ENCODE measurements around the gene HECW1. TPM values are rescaled to one million over a fixed set of nuclear protein-coding genes. Genes with fewer than 3 reads are reported as not detected.

The HECW1 gene
- total RNA-seq, 4 donors from 2014 or later: 0.62 to 4.3 (median 1.4) TPM; not detected in 1

DNA sequence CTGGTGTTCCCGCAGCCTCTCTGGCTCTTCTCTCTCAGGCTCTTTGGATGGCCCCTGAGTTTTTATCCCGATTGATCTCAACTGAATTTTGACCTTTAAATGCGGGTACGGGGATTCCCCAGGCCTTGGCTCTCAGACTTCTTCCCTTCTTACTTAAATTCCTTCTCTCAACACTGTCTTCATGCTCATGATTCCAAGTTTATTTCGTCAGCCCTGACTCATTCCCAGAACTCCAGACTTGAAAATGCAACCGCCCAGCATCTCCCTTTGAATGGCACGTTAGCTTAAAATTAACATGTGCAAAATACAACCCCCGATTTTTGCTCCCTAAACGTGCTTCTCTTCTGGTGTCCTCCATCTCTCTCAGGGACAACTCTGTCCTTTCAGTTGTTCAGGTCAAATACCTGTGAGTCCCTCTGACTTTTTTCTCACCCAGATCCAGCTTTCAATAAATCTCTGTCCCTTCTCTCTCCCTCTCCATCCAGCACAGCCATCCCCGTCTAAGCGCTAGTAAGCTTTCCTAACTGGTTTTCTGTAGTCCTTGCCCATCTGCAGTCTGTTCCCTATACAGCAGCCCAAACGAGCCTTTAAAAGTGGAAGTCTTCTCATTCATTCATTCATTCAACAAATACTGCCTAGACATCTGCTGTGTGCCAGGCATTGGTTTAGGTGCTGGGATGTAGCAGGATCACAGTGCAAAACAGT, 7.1 kb downstream of the HECW1 start:
- H3K4me3 ChIP-seq (ENCODE audit: low read depth, poor library complexity, severe bottlenecking): no peak overlapping the region
- intact Hi-C loops (cut with DNase I; ENCODE audit: low total_unique reads): no loop called here
- 34 to 37% methylated on average over 12 of the region's 12 CpGs for WGBS, 2 donors
- TF ChIP-seq CTCF (IDR thresholded peaks at IDR 0.05) (no peak), POLR2A (IDR thresholded peaks at IDR 0.05) (no peak)
- no peak for DNase-seq (ENCODE audit: low spot score in 2 of 2)

DNA sequence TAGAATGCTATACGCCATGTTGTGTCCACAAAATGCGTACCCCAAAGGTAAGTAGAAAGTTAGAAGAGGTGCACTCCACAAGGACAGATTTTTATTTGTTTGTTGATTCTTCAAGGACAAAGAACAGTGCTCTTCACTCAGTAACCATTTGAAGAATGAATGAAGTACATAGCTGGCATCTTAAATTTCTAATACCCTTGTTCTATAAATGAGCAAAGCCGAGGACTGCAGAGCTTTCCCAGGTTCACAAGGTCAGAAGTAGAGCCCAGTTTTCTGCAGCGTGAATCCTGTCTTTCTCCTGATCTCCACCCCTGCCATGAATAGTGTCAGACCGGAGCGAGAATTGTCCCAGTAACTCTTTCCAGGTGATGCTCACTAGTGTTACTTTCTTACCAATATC, 9.5 kb downstream of the HECW1 start:
- intact Hi-C loops (cut with DNase I; ENCODE audit: low total_unique reads): no loop called here
- no peak for DNase-seq (ENCODE audit: low spot score in 2 of 2)
- no peak overlapping the region for H3K4me3 ChIP-seq (ENCODE audit: low read depth, poor library complexity, severe bottlenecking)
- WGBS, 2 donors: 88 to 94% methylated on average over 6 of the region's 6 CpGs
- TF ChIP-seq POLR2A (IDR thresholded peaks at IDR 0.05) (no peak), CTCF (IDR thresholded peaks at IDR 0.05) (no peak)

DNA sequence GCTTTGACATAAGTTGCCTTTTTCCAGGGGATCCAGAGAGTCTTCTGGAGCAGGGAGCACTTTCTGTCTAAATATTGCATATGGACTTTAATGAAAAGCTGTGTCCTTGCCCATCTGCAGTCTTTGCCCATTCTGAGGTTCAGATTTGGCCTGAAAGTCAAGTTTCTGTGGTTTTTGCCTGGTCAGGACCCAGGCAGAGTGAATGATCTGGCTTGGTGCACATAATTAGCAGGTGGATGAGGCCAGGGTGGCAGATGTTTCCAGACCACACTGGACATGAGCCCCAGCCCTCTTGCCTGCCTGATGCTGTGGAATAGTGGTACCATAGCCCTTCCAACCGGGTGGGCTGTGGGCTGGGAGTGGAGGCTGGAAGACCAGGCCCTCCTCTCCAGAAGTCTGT, 11.0 kb downstream of the HECW1 start:
- WGBS, 2 donors: 68 to 82% methylated on average over 1 of the region's 1 CpG
- no peak overlapping the region for H3K4me3 ChIP-seq (ENCODE audit: low read depth, poor library complexity, severe bottlenecking)
- intact Hi-C loops (cut with DNase I; ENCODE audit: low total_unique reads): no loop called here
- DNase-seq (ENCODE audit: low spot score in 2 of 2): no peak
- no peak for TF ChIP-seq CTCF (IDR thresholded peaks at IDR 0.05)

DNA sequence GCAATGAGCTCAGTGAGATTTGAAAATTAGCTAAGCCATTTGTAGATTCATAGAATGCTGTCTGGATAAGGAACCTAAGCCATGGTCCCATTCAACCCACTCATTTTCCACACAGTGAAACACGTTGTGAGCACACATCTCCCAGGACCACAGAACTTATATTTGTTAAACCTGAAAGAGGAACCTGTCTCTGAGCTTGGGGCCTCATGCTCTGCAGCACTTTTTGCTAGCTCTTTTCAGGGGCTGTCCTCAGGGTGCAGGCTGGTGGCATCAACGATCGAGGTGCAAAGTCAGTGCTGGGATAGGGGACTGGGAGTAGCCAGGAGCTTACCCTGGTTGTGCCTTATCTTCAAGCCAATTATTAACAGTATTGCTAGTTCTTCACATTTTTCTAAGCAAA, 11.9 kb downstream of the HECW1 start:
- TF ChIP-seq POLR2A (IDR thresholded peaks at IDR 0.05) (no peak), CTCF (IDR thresholded peaks at IDR 0.05) (no peak)
- 64 to 87% methylated on average over 3 of the region's 3 CpGs for WGBS, 2 donors

GRCh38 chr7:43130347-43130746, 17.9 kb downstream of the HECW1 start:
- no peak for DNase-seq (ENCODE audit: low spot score in 2 of 2)
- intact Hi-C loops (cut with DNase I; ENCODE audit: low total_unique reads): no loop called here
- WGBS, 2 donors: 86 to 88% methylated on average over 3 of the region's 3 CpGs
- TF ChIP-seq POLR2A (IDR thresholded peaks at IDR 0.05) (no peak), CTCF (IDR thresholded peaks at IDR 0.05) (no peak)
- no peak overlapping the region for H3K4me3 ChIP-seq (ENCODE audit: low read depth, poor library complexity, severe bottlenecking)

More for the DNA sequence above, 11.9 kb downstream of the HECW1 start:
- H3K4me3 ChIP-seq (ENCODE audit: low read depth, poor library complexity, severe bottlenecking): no peak overlapping the region
- no peak for DNase-seq (ENCODE audit: low spot score in 2 of 2)
- intact Hi-C loops (cut with DNase I; ENCODE audit: low total_unique reads): no loop called here

- H3K4me3 ChIP-seq (ENCODE audit: low read depth, poor library complexity, severe bottlenecking): no peak overlapping the region
- TF ChIP-seq CTCF (IDR thresholded peaks at IDR 0.05): no peak
- TF ChIP-seq POLR2A (IDR thresholded peaks at IDR 0.05): no peak
- DNase-seq (ENCODE audit: low spot score in 2 of 2): no peak
- WGBS, 2 donors: 76 to 86% methylated on average over 1 of the region's 1 CpG
- intact Hi-C loops (cut with DNase I; ENCODE audit: low total_unique reads): no loop called here
Observed at GRCh38 chr7:43135129-43135528, 22.7 kb downstream of the HECW1 start.

Measured in lower leg skin (tissue), 4 donors.